Right renal pelvis (tissue), 4 donors: Measurements from ENCODE around the gene NFATC1. TPM values are rescaled to one million over a fixed set of nuclear protein-coding genes. Genes with fewer than 3 reads are reported as not detected.

Source experiments
- DNase-seq, 4 donors: peaks; one replicate each; pipeline ENCODE4 v3.0.0-alpha.2; 2013; ENCODE audit warnings: low read depth in 4 of 4, low spot score in 3 of 4, missing footprints in 1 of 4
- polyA plus RNA-seq, 4 donors: library from polyadenylated mRNA; unstranded; fragments of 120-200 nt; gene quantifications; one replicate each; pipeline ENCODE4 v1.2.1, GENCODE V29; 2013; ENCODE audit not compliant: insufficient read length in 4 of 4

NFATC1 gene
- polyA plus RNA-seq, 4 donors: 6.3 to 7.9 (median 6.5) TPM

DNA sequence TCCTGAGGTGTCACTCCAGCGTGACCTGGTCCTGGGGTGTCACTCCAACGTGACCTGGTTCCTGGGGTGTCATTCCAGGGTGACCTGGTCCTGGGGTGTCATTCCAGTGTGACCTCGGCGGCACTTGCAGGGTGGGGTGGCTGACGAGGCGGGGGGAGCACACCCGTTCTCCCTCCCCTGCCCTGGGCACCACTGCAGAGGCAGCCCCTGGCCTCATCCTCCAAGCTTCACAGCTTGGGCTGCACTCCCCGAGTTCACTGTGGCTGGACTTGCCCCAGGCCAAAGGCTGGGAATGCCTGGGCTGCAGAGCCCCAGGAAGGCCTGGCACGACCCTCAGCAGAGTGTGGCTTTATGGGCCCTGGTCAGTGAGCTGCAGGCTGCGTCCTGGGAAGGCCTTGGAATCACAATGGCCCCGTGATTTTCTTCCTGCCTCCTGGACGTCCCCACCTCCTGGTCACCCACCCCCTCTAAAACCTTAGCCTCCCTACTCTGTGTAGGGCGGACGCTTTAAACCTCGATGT lies 88.3 kb downstream of the NFATC1 start:
- no peak for DNase-seq

DNA sequence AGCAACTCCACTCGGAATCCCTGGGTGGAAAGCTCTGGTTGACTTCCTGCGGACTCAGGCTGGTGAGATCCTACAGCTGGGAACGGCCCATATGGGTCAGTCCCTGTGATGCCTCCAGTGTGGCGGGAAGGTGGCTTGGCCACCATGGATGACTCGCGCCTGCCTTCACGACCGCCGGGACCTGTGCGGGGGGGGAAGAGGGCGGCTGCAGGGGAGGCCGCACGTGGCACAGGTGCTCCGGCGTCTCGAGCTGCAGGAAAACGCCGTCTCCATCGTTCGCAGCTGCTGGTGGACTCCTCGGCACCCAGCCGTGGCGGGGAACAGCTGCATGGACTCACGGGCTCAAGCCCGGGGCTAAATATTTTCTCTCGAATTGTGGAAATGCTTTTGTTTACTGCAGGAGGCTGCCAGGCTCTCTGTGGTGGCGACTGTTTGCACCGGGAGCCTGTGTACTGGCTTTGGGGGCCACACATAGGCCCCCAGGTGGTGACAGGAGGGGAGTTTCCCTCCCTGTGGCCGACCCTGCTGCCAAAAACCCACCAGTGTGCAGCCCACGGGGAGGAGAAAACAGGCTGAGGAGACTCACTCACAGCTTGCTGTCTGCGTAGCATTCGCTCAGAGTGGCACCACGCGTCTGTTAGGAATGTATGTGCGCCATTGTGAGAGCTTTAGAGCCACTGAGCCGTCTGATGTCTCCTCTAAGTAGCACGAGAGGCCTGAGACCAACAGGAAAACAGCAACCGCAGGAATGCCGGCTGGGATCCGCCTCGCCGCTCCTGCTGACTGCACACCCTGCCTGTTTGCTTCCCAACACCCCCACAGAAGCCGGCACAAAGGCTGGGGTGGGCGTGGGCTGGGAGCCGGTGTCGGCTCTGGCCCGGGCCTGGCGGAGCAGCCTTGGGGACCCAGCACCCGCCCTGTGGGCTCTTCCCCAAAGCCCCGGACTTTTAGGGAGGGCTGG lies 89.2 kb downstream of the NFATC1 start:
- no peak for DNase-seq

DNA sequence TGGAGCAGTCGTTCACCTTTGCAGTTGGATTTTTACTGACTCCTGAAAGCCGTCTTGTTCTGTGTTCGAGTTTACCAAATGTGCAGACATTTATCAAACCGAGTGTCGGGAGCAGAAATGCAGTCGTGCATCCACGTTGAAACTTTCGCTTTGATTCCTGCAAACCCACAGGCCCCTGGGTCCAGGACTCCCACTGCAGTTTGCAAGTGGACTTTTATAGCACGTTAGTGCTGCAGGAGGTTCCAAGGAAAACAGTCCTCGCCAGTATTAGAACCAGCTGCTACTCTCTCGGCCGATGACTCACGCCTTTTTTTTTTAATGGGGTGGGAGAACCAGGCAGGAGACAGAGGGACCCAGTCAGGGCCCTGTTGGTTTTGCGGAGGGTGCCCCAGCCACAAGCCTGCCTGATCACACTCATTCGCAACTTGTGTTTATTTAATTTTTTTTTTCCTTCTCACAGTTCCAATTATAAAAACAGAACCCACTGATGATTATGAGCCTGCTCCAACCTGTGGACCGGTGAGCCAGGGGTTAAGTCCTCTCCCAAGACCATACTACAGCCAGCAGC lies 90.1 kb downstream of the NFATC1 start:
- no peak for DNase-seq

DNA sequence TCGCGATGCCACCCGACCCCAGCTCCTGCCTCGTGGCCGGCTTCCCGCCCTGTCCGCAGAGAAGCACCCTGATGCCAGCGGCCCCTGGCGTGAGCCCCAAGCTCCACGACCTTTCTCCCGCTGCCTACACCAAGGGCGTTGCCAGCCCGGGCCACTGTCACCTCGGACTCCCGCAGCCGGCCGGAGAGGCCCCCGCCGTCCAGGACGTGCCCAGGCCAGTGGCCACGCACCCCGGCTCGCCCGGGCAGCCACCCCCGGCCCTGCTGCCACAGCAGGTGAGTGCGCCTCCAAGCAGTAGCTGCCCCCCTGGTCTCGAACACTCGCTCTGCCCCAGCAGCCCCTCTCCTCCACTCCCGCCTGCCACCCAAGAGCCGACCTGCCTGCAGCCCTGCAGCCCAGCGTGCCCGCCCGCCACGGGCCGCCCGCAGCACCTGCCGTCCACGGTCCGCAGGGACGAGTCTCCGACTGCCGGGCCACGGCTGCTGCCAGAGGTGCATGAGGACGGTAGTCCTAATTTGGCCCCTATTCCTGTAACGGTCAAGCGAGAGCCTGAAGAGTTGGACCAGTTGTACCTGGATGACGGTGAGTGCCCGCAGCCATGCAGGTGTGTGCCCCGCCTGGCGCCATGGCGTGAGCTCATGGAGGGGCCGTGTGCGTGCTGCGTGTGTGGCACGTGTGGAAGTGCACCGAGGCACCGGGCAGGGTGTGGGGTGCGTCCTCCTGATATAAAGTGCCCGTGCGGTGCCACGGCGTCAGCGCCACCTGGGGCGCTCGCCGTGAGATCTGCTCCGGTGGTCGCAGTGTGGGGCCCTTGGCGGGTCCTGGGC lies 90.8 kb downstream of the NFATC1 start:
- no peak for DNase-seq

DNA sequence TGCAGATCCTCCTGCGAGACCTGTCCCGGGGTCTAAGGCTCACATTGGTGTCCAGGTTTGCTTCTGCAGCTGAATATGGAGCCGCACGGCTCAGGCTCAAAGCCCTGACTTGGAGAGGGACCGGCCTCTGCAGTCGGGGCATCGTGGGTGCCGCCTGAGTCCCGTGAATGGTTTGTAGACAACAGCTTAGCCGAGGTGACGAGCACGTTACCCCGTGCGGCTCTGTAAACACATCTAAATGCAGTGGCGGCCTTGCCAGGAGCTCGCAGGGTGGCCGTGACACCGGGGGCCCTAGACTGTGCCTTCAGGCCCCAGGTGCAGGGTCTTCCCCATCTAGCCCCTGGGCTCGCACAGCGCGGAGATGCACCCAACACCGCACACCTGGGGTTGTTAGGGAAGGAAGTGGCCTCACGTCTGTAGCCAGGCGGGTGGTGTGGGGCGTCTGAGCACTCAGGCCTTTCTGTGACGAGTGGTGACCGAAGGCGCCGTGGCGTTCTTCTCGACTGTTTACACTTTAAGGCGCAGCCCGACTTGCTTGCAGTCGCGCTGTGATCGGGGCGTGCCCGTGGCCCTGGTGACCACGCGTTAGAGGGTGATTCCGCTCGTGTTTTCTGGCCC lies 91.6 kb downstream of the NFATC1 start:
- DNase-seq: no peak

DNA sequence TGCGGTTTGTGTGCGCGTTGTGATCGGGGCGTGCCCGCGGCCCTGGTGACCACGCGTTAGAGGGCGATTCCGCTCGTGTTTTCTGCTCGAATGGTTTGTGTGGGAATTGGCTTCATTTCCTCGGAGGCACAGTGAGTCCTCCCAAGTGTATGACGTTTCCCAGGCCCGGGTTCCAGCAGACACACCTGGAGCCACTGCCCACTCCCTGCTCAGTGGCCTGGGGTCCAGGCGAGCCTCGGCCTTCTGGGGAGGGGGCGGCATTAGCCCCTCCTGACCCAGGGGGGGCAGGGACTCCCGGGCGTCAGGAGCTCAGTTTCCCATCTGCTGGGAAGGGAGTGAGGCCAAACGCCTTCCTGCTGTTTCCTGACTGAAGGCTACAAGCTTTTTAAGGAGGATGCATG lies 92.1 kb downstream of the NFATC1 start:
- DNase-seq: no peak

DNA sequence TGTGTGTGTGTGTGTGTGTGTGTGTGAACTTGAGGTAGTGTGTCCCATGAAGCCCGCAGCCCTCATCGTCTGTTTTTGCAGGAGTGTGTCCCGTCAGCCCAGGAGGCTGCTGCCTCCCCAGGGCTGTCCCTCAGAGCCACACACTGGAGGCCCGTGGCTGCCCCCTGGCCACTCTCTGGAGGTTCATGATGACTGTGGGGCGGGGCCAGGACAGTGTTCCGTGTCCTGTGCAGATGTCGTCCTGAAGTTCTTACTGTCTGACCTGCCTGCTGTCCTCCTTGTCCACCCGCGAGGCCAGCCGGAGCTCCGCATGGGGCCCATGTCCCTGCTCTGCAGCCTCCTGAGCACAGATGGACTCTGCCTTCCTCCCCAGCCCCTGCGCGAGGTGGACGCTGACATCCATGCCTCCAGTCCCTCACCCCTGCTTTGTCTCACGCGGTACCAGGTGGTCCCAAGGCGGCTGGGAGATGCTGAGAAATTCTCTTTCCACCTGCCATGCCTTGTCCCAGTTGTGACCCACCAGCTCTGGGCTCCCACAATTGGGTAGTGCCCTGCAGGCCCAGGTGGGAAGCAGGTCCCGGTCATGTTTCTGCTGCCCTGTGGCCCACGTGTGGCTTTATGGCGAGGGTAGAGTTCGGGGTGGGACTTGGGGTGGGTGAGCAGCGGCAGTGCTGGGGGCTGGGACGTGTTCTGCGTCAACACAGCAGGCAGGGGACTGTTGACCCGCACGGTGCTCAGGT lies 92.8 kb downstream of the NFATC1 start:
- DNase-seq: no peak

DNA sequence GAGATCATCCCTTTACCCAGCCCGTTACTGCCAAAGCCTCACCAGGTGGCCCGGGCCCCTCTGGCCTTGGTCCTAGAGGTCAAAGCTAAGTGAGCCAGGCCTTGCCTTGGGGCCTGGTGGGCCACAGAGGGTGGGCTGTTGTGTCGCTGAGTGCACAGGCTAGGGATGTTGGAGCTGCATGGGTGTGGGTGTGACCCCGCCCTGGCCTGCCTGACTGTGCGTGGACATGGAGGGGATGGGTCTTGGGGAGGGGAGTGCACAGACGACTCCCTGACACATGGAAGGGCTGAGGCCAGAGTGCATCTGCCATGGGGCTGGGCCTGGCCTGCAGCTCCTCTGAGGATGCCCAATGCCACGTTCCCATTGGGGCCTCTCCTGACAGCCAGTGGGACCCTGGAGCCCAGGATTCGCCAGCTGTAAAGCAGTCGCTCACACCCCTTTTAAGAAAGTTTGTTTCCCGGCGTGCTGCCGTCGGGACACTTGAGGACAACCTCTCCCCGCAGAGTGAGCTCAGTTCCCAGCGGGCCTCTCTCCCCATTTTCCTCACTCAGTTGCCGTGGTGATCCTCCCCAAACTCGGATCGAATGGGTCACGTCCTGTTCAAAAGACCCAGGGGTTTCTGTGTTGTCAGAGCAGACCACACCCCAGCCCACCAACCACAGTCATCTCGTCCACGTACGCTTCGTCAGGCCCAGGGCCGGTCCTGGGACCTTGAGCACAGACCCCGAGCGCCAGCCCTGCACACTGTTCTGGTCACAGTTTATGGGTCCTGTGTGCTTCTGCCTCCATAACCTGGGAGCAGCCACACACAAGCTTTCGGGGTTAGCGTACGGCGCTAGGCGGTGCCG lies 93.5 kb downstream of the NFATC1 start:
- DNase-seq: no peak

DNA sequence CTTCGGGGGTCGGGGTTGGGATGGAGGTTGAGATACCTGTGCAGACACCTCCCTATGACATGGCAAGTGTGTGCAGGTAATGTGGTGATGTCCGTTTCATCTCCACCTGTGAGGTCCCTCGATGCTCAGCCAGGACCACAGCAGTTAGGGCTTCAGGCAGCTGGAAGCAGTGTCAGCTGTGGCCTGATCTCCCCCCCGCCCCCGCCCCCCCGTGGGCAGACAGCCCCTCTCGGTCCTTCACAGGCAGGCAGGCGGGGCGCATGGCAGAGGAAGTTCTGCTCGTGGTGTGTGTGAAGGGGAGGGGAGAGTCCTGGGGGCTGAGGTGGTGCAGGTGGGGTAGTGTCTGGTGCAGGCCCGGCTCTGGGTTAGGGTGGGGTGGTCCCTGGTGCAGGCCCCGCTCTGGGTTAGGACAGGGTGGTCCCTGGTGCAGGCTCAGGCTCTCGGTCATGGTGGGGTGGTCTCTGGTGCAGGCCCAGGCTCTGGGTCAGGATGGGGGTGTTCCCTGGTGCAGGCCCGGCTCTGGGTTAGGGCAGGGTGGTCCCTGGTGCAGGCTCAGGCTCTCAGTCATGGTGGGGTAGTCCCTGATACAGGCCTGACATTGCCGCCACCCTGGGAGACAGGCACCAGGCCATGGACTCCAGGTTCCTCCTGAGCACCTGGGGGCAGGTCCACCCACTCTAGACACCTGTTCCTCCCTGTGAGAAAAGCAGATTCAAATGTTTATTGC lies 94.3 kb downstream of the NFATC1 start:
- no peak for DNase-seq

DNA sequence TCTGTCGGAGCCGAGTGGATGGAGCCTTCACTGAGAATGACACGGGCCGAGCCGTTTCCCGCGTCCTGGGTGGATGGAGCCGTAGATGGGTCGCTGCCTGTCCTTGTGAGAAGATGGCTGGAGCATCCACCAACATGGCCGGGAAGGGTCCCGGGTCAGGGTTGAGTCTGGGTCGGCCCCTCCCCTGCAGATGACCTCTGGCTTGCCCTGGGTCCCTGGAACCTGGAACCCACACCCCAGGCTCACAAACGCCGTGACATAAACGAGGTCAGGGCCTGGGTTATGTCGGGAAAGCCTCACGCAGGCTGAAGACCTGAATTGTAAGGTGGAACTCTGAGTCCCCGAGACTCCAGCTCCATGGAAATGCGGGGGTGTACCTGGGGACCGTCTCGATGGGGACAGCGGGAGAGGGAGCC lies 94.9 kb downstream of the NFATC1 start:
- DNase-seq: no peak

DNA sequence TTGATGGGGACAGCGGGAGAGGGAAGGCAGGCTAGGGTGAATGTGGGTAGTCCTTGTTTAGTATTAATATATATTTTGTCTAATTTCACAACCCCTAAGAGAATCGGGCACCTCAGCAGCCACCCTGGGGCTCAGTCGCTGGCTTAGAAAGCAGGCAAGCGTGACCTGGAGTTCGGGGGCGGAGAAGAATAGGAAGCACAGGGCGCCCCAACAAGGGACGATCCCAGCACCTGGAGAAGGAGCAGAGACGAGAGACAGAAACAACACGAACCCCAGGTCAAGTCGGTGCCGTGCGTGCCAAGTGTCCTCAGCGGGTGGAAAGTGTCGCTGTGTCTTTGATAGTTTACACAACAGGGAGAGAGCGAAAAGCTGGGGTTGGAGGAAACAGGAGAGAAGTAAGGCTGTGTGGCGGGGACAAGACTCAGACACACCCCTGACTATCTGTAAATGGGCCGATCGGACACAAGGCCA lies 95.4 kb downstream of the NFATC1 start:
- DNase-seq: no peak

DNA sequence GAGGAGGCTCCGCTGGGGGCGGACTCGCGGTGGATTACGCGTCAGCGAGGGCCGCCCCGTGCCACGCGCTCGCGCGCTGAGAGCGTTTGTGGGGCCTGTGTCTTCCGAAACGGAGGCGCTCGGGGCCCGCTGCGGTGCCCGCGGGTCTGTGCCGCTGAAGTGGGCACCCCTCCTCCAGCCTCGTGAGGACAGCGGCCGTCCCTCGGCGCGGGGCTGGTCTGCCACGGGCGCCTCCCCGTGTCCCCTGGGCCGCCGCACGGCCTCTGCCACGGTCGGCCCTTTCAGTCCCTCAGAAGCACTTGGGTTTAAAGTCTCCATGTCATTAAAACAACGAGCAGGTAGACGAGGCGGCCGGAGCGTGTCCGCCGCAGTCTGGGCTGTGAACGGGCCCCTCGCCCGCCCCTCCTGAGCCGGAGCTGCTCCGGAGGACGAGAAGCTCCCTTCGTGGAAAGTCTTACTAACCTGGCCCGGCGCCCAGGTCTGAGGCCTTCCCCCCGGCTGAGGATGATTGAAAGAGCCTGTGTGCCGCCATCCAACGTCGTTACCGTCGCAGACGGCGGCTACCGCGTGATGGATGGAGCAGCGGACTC lies 97.6 kb downstream of the NFATC1 start:
- no peak for DNase-seq

DNA sequence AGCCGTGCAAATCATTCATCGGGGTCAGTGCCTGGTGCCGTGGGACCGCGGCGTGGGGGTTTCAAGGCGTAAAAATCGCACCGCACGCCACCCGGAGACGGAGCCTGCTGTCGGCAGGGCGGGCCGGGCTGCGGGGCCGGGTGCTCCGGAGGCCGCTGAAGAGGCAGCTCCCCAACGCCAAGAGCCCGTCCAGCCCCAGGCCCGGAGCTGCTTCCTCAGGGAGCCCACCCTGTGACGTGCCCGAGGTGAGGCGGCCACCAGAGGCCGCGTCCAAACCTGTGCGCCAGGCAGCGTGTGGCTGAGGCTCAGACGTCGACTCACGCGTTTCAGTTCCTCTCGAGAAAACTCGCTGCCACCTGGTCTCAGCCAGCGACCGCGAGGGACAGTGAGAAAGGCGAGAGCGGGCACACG lies 98.1 kb downstream of the NFATC1 start:
- DNase-seq: no peak

DNA sequence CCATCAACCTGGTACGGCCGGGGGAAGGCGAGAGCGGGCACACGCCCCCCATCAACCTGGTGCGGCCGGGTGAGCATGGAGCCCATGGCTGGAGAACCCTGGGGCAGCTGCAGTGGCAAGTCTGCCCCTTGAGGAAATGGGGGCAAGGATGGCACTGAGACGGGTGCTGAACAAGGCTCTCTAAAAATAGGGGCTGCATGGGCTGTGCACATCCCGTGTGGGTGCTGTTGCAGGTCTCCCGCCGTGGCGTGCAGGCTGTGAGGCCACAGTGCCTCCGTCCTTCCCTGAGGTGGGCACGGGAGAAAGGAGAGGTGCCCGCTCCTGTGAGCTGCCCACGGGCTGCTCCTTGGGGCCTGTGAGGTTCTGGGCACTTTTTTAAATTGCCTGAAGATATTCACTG lies 99.2 kb downstream of the NFATC1 start:
- DNase-seq: no peak

DNA sequence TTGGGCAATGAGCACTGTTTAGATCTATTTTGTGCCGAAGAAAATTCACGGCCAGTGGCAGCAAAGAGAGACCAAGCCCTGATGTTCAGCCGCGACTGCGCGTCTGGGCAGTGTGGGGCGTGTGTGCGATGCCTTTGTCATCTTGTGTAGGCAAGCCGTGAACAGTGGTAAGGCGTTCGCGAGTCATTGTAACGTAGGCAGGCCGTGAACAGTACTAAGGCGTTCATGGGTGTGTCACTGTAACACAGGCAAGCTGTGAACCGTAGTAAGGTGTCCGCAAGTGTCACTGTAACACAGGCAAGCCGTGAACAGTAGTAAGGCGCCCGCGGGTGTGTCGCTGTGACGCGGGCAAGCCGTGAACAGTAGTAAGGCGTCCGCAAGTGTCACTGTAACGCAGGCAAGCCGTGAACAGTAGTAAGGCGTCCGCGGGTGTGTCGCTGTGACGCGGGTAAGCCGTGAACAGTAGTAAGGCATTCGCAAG lies 99.9 kb downstream of the NFATC1 start:
- no peak for DNase-seq

DNA sequence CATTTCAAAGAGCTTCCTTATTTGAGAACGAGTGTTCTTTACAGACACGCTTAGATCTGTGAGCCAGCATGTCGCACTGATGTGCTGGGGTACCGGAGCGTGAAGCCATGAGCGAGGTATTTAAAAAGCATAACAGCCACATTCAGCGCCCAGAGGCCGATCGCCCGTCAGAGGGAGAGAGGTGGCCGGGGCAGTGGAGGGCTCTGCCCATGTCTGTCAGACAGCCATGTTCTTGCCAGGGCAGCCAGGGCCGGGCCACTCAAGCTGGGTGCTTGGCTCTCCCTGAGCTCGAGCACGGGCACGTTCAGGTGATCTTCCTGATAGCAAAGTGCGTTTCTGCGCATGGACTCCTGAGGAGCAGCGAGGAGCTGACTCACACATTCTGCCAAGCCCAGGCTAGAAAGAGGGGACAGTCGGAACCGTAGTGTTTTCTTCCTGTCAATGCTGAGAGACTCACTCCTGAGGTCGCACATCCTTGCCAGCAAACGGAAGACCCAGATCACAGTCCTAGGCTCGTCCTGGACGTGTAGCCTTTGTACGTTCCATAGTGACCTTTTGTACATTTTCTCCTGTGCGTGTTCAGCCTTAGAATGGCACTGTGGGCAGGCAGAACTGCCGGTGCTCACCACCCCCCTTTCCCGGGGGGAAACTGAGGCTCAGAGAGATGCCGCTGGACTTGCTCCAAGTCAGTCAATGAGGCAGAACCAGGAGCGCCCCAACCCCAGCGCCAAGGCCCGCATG lies 100.7 kb downstream of the NFATC1 start:
- DNase-seq: no peak
